H1 (cell line): ENCODE results near the gene TRAF3IP1. TPM values are rescaled to one million over a fixed set of nuclear protein-coding genes. Genes with fewer than 3 reads are reported as not detected.
A peak's percentile ranks its signal among the peaks of the same experiment; 100 is the strongest.

Experiments used
- CTCF ChIA-PET: fragments of 300-600 bp; sonication (Branson Sonifier 250); formaldehyde crosslinking; loops from one replicate; lab custom pipeline; 2021; ENCODE audit not compliant: partially characterized antibody; lab: Charles Lee
- POLR2A ChIA-PET: fragments of 300-600 bp; sonication (Branson Sonifier 250); formaldehyde crosslinking; loops from one replicate; lab custom pipeline; 2021; ENCODE audit warnings: inconsistent platforms; ENCODE audit not compliant: partially characterized antibody; lab: Charles Lee
- DNase-seq, 2 experiments: peaks; one replicate each; pipeline versions ENCODE4 v3.0.0 to v3.0.0-alpha.2; 2010 to 2022; ENCODE audit warnings: low spot score in 2 of 2, low read depth in 1 of 2, mixed read lengths in 1 of 2
- FAIRE-seq: peaks from 2 replicates; lab custom pipeline; 2011; peaks lifted over from hg19 to GRCh38; lab: Jason Lieb, UNC
- H2AFZ ChIP-seq: 2 replicates; pipeline ENCODE4 v1.8.1; 2012; ENCODE audit warnings: low read length, inconsistent platforms
- H2AK5ac ChIP-seq: 2 replicates; pipeline ENCODE4 v1.6.1; 2013; ENCODE audit warnings: low read depth, low read length
- H2BK120ac ChIP-seq: replicated peaks from 2 replicates; pipeline ENCODE3; 2013; ENCODE audit warnings: low read depth, low read length, inconsistent platforms
- H2BK12ac ChIP-seq: 2 replicates; pipeline ENCODE4 v1.6.1; 2013; ENCODE audit warnings: low read depth, low read length
- H2BK15ac ChIP-seq: 2 replicates; pipeline ENCODE4 v1.6.1; 2013; ENCODE audit warnings: low read length
- H2BK20ac ChIP-seq: 2 replicates; pipeline ENCODE4 v1.6.1; 2013; ENCODE audit warnings: low read length
- H2BK5ac ChIP-seq: 2 replicates; pipeline ENCODE4 v1.6.1; 2013; ENCODE audit warnings: low read depth, low read length
- H3K14ac ChIP-seq: 2 replicates; pipeline ENCODE4 v1.6.1; 2013; ENCODE audit warnings: inconsistent platforms; ENCODE audit not compliant: insufficient read length
- H3K18ac ChIP-seq: 2 replicates; pipeline ENCODE4 v1.6.1; 2013; ENCODE audit warnings: low read length; ENCODE audit errors: extremely low read depth
- H3K23ac ChIP-seq: 2 replicates; pipeline ENCODE4 v1.6.1; 2013; ENCODE audit warnings: inconsistent platforms; ENCODE audit not compliant: insufficient read length
- H3K23me2 ChIP-seq: 2 replicates; pipeline ENCODE4 v1.6.1; 2013; ENCODE audit warnings: low read depth, low read length
- H3K27ac ChIP-seq: 2 replicates; pipeline ENCODE4 v1.6.1; 2011; ENCODE audit warnings: low read depth, low read length, inconsistent platforms
- H3K27me3 ChIP-seq, 4 experiments: replicated peaks in 1 of 4; 1 replicate in 1 of 4; 2 replicates in 3 of 4; pipeline versions ENCODE4 v1.6.1 to v1.8.1; 2011 to 2013; ENCODE audit warnings: low read length in 3 of 4, mild to moderate bottlenecking in 3 of 4, inconsistent platforms in 2 of 4, mixed read lengths in 2 of 4, moderate library complexity in 1 of 4; ENCODE audit not compliant: control insufficient read depth in 3 of 4, insufficient read depth in 3 of 4; ENCODE audit errors: extremely low read depth in 1 of 4
- H3K36me3 ChIP-seq, 4 experiments: 2 replicates each; pipeline versions ENCODE4 v1.6.1 to v1.8.1; 2011 to 2013; ENCODE audit warnings: mild to moderate bottlenecking in 4 of 4, low read length in 3 of 4, moderate library complexity in 2 of 4, control low read depth in 1 of 4, inconsistent platforms in 1 of 4; ENCODE audit not compliant: insufficient read depth in 4 of 4, control insufficient read depth in 2 of 4
- H3K4ac ChIP-seq: replicated peaks from 2 replicates; pipeline ENCODE3; 2013; ENCODE audit warnings: low read length, low read depth, mixed read lengths, inconsistent platforms; ENCODE audit not compliant: insufficient read length
- H3K4me1 ChIP-seq, 4 experiments: replicated peaks in 1 of 4; 1 replicate in 1 of 4; 2 replicates in 3 of 4; pipeline versions ENCODE4 v1.6.1 to v1.8.1; 2011 to 2013; ENCODE audit warnings: low read length in 3 of 4, inconsistent platforms in 2 of 4, mixed read lengths in 1 of 4; ENCODE audit not compliant: insufficient read depth in 4 of 4, control insufficient read depth in 3 of 4
- H3K4me2 ChIP-seq, 2 experiments: 2 replicates each; pipeline versions ENCODE4 v1.6.1 to v1.8.1; 2011 to 2013; ENCODE audit warnings: low read depth in 2 of 2, low read length in 2 of 2, control low read depth in 1 of 2, inconsistent platforms in 1 of 2, mild to moderate bottlenecking in 1 of 2; ENCODE audit not compliant: insufficient read depth in 1 of 2
- H3K4me3 ChIP-seq, 4 experiments: fragments of 200-600, 300-600 bp in 1 of 4; sonication (generic), shearing (Covaris generic), sonication (Bioruptor Twin) in 1 of 4; 2 replicates each; pipeline versions ENCODE4 v1.5.1 to v1.8.1; 2011 to 2016; ENCODE audit warnings: low read length in 4 of 4, low read depth in 3 of 4, control low read depth in 2 of 4, inconsistent platforms in 2 of 4, mild to moderate bottlenecking in 2 of 4, mixed read lengths in 1 of 4, moderate library complexity in 1 of 4; ENCODE audit not compliant: insufficient read depth in 2 of 4; ENCODE audit errors: extremely low read depth in 1 of 4
- H3K56ac ChIP-seq: replicated peaks from 2 replicates; pipeline ENCODE3; 2013; ENCODE audit warnings: low read depth, mild to moderate bottlenecking, mixed read lengths, low read length, inconsistent platforms; ENCODE audit not compliant: insufficient read length
- H3K79me1 ChIP-seq: 2 replicates; pipeline ENCODE4 v1.6.1; 2013; ENCODE audit warnings: low read depth, low read length, control low read depth
- H3K79me2 ChIP-seq, 2 experiments: 2 replicates each; pipeline versions ENCODE4 v1.6.1 to v1.8.1; 2012 to 2013; ENCODE audit warnings: low read length in 2 of 2, mild to moderate bottlenecking in 2 of 2, inconsistent platforms in 1 of 2; ENCODE audit not compliant: insufficient read depth in 2 of 2, control insufficient read depth in 1 of 2
- H3K9ac ChIP-seq, 4 experiments: replicated peaks in 1 of 4; 1 replicate in 1 of 4; 2 replicates in 3 of 4; pipeline versions ENCODE4 v1.6.1 to v1.8.1; 2011 to 2013; ENCODE audit warnings: low read depth in 3 of 4, low read length in 3 of 4, control low read depth in 2 of 4, mild to moderate bottlenecking in 2 of 4, moderate library complexity in 2 of 4, inconsistent platforms in 1 of 4; ENCODE audit errors: extremely low read depth in 1 of 4
- H3K9me3 ChIP-seq, 2 experiments: 2 replicates each; pipeline versions ENCODE4 v1.6.1 to v1.8.1; 2012 to 2013; ENCODE audit warnings: mild to moderate bottlenecking in 2 of 2, moderate library complexity in 2 of 2, control low read depth in 1 of 2, inconsistent platforms in 1 of 2, low read depth in 1 of 2, low read length in 1 of 2, mixed read lengths in 1 of 2; ENCODE audit not compliant: insufficient read depth in 2 of 2
- H4K20me1 ChIP-seq, 2 experiments: replicated peaks in 1 of 2; 2 replicates each; pipeline versions ENCODE3 to v1.8.1; 2011 to 2013; ENCODE audit warnings: inconsistent platforms in 2 of 2, low read length in 2 of 2, mild to moderate bottlenecking in 1 of 2; ENCODE audit not compliant: insufficient read depth in 2 of 2, control insufficient read depth in 1 of 2
- H4K5ac ChIP-seq: 2 replicates; pipeline ENCODE4 v1.6.1; 2013; ENCODE audit warnings: low read length, low read depth, mixed read lengths, inconsistent platforms; ENCODE audit not compliant: insufficient read length
- H4K8ac ChIP-seq: 2 replicates; pipeline ENCODE4 v1.8.0; 2013; ENCODE audit warnings: mild to moderate bottlenecking, moderate library complexity, low read length, inconsistent platforms; ENCODE audit not compliant: insufficient read depth; ENCODE audit errors: extremely low read depth
- H4K91ac ChIP-seq: replicated peaks from 2 replicates; pipeline ENCODE3; 2013; ENCODE audit warnings: low read length, mixed read lengths, inconsistent platforms; ENCODE audit not compliant: insufficient read length
- BRCA1 ChIP-seq: IDR thresholded peaks from 2 replicates; pipeline ENCODE4 v1.6.1; 2012; ENCODE audit warnings: low read depth, low read length, improper control_type of control experiment
- RBBP5 ChIP-seq: IDR thresholded peaks from 2 replicates; pipeline ENCODE4 v1.7.1; 2012; ENCODE audit warnings: low read depth, mild to moderate bottlenecking, inconsistent platforms, low read length, moderate library complexity, borderline replicate concordance
- RFX5 ChIP-seq: IDR thresholded peaks from 2 replicates; pipeline ENCODE4 v1.6.1; 2011; ENCODE audit warnings: low read depth, low read length, improper control_type of control experiment, borderline replicate concordance
- TAF1 ChIP-seq: IDR thresholded peaks from 2 replicates; pipeline ENCODE4 v1.6.1; 2011; ENCODE audit warnings: mild to moderate bottlenecking, low read depth, low read length
- WGBS, 2 experiments: shearing (Covaris generic) in 1 of 2; methylation state at CpG; one replicate each; pipeline versions ENCODE4 v1.1.6 to v1.1.7; 2013 to 2015; ENCODE audit warnings: low lambda C conversion rate in 2 of 2, mixed read lengths in 2 of 2, inconsistent platforms in 1 of 2, low coverage in 1 of 2, missing lambda C conversion rate in 1 of 2; ENCODE audit not compliant: insufficient replicate concordance in 2 of 2, insufficient coverage in 1 of 2, insufficient read length in 1 of 2; ENCODE audit errors: extremely low coverage in 1 of 2, missing lambda C conversion rate in 1 of 2; 5-methylcytosine and 5-hydroxymethylcytosine counted together
- polyA plus RNA-seq, 7 experiments: library from polyadenylated mRNA; depleted of rRNA in 3 of 7; stranded (reverse) in 5 of 7; unstranded in 2 of 7; fragments of >200 nt in 5 of 7; fragments of 200-250 nt in 2 of 7; gene quantifications; 1 replicate in 5 of 7; 2 replicates in 1 of 7; 4 replicates in 1 of 7; pipeline versions ENCODE4 v1.2.1 to v1.2.3, GENCODE V29; 2011 to 2013; ENCODE audit warnings: missing spikeins in 2 of 7, mixed read lengths in 2 of 7
- small RNA-seq: library from polyadenylated mRNA; stranded (forward); fragments of <200 nt; extraction: miRNeasy Mini kit (QIAGEN cat#:217004); gene quantifications from one replicate; pipeline ENCODE3, GENCODE V24; 2013; ENCODE audit not compliant: insufficient read depth
- total RNA-seq: library from RNA; stranded (reverse); fragmentation: NEBNext Ultra II Directional; extraction: Animal tissue kit (Norgen Biotek cat#: 25700); gene quantifications from 2 replicates; pipeline ENCODE4 v1.2.1, GENCODE V29; 2021

The TRAF3IP1 gene
- total and polyA plus RNA-seq, 2 of the 8 experiments (the other 6 are each of a cell fraction or from before 2014, with no cell fraction given): 2.3 to 17.5 TPM

DNA sequence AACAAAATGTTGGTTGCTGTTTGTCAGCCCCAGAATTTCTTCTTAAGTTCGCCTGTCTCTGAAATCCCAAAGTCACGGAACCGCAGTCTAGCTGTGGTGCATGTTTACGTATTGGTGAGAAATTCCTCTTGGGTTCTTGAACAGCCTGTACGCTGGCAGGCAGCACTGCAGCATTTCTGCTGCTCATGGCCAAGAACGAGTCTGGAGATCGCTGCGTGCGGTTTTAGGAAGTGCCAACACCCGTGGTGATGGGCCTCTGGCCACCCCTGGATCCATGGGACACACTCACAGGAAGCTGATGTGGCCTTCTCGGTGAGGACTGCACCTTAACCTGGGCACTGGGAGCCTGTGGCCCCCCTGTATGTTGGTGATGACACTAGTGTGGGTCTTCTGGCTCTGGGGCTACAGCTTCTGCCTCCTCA is 130.1 kb downstream of the TRAF3IP1 start:
- no peak overlapping the region for H2BK20ac ChIP-seq
- H2AK5ac ChIP-seq: no peak overlapping the region
- no peak overlapping the region for H3K4me2 ChIP-seq
- ChIA-PET CTCF (no interaction called here), POLR2A (no interaction called here)
- no peaks in the 10 kb centered on the region for H3K23me2 ChIP-seq
- H4K91ac ChIP-seq: no peak overlapping the region
- no peak overlapping the region for H3K23ac ChIP-seq
- no peaks in the 10 kb centered on the region; a peak in 1 of 7 replicates for H3K4me1 ChIP-seq
- no peak overlapping the region for H3K4me3 ChIP-seq
- no peaks in the 10 kb centered on the region; a peak in 1 of 4 replicates for H3K79me2 ChIP-seq
- H4K8ac ChIP-seq: 0 out of 2 replicates have a peak overlapping the region, but pooled peaks have one; percentile 30
- H3K27ac ChIP-seq: no peak overlapping the region
- H2BK15ac ChIP-seq: no peak overlapping the region
- H2BK5ac ChIP-seq: no peak overlapping the region
- H4K5ac ChIP-seq: no peak overlapping the region
- WGBS, 2 experiments: 93% methylated on average over 11 of the region's 11 CpGs; no CpG with 5 or more reads in 1 of the 2 experiments
- no peak overlapping the region for H3K18ac ChIP-seq
- no peak for FAIRE-seq
- no peak overlapping the region for H3K56ac ChIP-seq
- no peak for DNase-seq
- no peak overlapping the region for H3K4ac ChIP-seq
- TF ChIP-seq TAF1 (no peak), BRCA1 (no peak), RFX5 (no peak), RBBP5 (no peak)
- H2BK12ac ChIP-seq: no peak overlapping the region
- no peaks in the 10 kb centered on the region for H3K27me3 ChIP-seq
- H3K9ac ChIP-seq: no peak overlapping the region
- H3K79me1 ChIP-seq: peaks cover 8% of the 10 kb centered on the region; the same call in 1 of the 2 replicates
- peaks cover 4 to 39% (median 27%) of the 10 kb centered on the region in 4 experiments; a peak in 6 of 8 replicates for H3K36me3 ChIP-seq
- H4K20me1 ChIP-seq: peaks cover 4 to 12% of the 10 kb centered on the region in 2 experiments
- H2BK120ac ChIP-seq: no peak overlapping the region
- no peaks in the 10 kb centered on the region; a peak in 1 of 4 replicates for H3K9me3 ChIP-seq
- no peak overlapping the region for H2AFZ ChIP-seq
- H3K14ac ChIP-seq: no peak overlapping the region

Small RNAs within 50 kb of the gene (small RNA-seq; reads per million reads assigned to genes)
- gene RNU6-234P: not detected

Other genes starting within 250 kb of the TRAF3IP1 start
- gene ESPNL, start 220.2 kb upstream of the TRAF3IP1 start, total RNA-seq: 1.3 and 1.8 TPM in 2 replicates
- 0.68 and 1.6 TPM in 2 replicates for gene ESPNL, start 220.2 kb upstream of the TRAF3IP1 start, polyA plus RNA-seq (2011; rRNA removed)
- gene KLHL30, start 181.8 kb upstream of the TRAF3IP1 start, total RNA-seq: 0.08 TPM in 1 of 2 replicates, not detected in the other
- gene KLHL30, start 181.8 kb upstream of the TRAF3IP1 start, polyA plus RNA-seq (2011; rRNA removed): 0.03 TPM in 1 of 2 replicates, not detected in the other
- 1.8 and 2.5 TPM in 2 replicates for gene ERFE, start 161.5 kb upstream of the TRAF3IP1 start, total RNA-seq
- gene ERFE, start 161.5 kb upstream of the TRAF3IP1 start, polyA plus RNA-seq (2011; rRNA removed): 3.6 and 5.1 TPM in 2 replicates
- 30.4 and 33.8 TPM in 2 replicates for gene ILKAP, start 116.8 kb upstream of the TRAF3IP1 start, total RNA-seq
- 23.5 and 29.4 TPM in 2 replicates for gene ILKAP, start 116.8 kb upstream of the TRAF3IP1 start, polyA plus RNA-seq (2011; rRNA removed)
- 35.2 and 36.3 TPM in 2 replicates for gene HES6, start 80.5 kb upstream of the TRAF3IP1 start, total RNA-seq
- gene HES6, start 80.5 kb upstream of the TRAF3IP1 start, polyA plus RNA-seq (2011; rRNA removed): 32.6 and 58.9 TPM in 2 replicates
- 5.5 TPM in 2 replicates for gene PER2, start 31.9 kb upstream of the TRAF3IP1 start, total RNA-seq
- gene PER2, start 31.9 kb upstream of the TRAF3IP1 start, polyA plus RNA-seq (2011; rRNA removed): 0.91 and 0.99 TPM in 2 replicates
- gene ASB1, start 106.4 kb downstream of the TRAF3IP1 start, total RNA-seq: 32.7 and 36.0 TPM in 2 replicates
- gene ASB1, start 106.4 kb downstream of the TRAF3IP1 start, polyA plus RNA-seq (2011; rRNA removed): 24.1 and 34.4 TPM in 2 replicates